B cell (primary cell): ENCODE data around the gene ZNF883. TPM values are rescaled to one million over a fixed set of nuclear protein-coding genes. Genes with fewer than 3 reads are reported as not detected.

Experiments used
- ATAC-seq: fragments of 200-7000 bp; cut with Tn5 transposase; one replicate; pipeline ENCODE4 v1.10.0; 2021; ENCODE audit warnings: low read depth, mild to moderate bottlenecking, moderate number of reproducible peaks, moderate library complexity
- CTCF ChIA-PET: fragments of 350-600 bp; sonication (Branson Sonifier 250); formaldehyde crosslinking; loops from one replicate; lab custom pipeline; 2021; ENCODE audit warnings: antibody characterized with exemption, inconsistent platforms; lab: Charles Lee
- POLR2A ChIA-PET: fragments of 350-600 bp; sonication (Branson Sonifier 250); formaldehyde crosslinking; loops from one replicate; lab custom pipeline; 2021; ENCODE audit warnings: antibody characterized with exemption; lab: Charles Lee
- DNase-seq: peaks from one replicate; pipeline ENCODE4 v3.0.0; 2013
- H2AFZ ChIP-seq: 2 replicates; pipeline ENCODE4 v1.6.1; 2012; ENCODE audit warnings: mild to moderate bottlenecking, low read depth, low read length; ENCODE audit not compliant: insufficient read depth, poor library complexity, severe bottlenecking
- H3K27ac ChIP-seq, 2 donors: 1 replicate in 1 of 2; 2 replicates in 1 of 2; pipeline ENCODE4 v1.5.1; 2012 to 2013; ENCODE audit warnings: low read length in 2 of 2, mild to moderate bottlenecking in 2 of 2, moderate library complexity in 1 of 2
- H3K27me3 ChIP-seq, 4 experiments: fragments of 200-600 bp in 1 of 4; sonication (generic) in 1 of 4; replicated peaks in 1 of 4; 1 replicate in 2 of 4; 2 replicates in 2 of 4; pipeline versions ENCODE4 v1.6.1 to v1.7.0; 2013 to 2016; ENCODE audit warnings: low read length in 3 of 4, mild to moderate bottlenecking in 2 of 4, mixed read lengths in 1 of 4, moderate library complexity in 1 of 4; ENCODE audit not compliant: insufficient read depth in 4 of 4, control insufficient read depth in 3 of 4; ENCODE audit errors: control extremely low read depth in 1 of 4
- H3K36me3 ChIP-seq, 2 experiments: replicated peaks in 1 of 2; 1 replicate in 1 of 2; 2 replicates in 1 of 2; pipeline versions ENCODE4 v1.6.1 to v1.7.1; 2013; ENCODE audit warnings: low read length in 1 of 2; ENCODE audit not compliant: insufficient read depth in 2 of 2, control insufficient read depth in 1 of 2; ENCODE audit errors: control extremely low read depth in 1 of 2, extremely low read depth in 1 of 2
- H3K4me1 ChIP-seq, 2 donors: fragments of 200-600 bp in 1 of 2; sonication (generic) in 1 of 2; 1 replicate in 1 of 2; 2 replicates in 1 of 2; pipeline versions ENCODE4 v1.5.1 to v1.6.1; 2013 to 2017; ENCODE audit warnings: low read length in 2 of 2; ENCODE audit not compliant: control insufficient read depth in 2 of 2, insufficient read depth in 2 of 2
- H3K4me2 ChIP-seq: replicated peaks from 2 replicates; pipeline ENCODE3; 2012; ENCODE audit warnings: mild to moderate bottlenecking, low read depth, low read length; ENCODE audit not compliant: poor library complexity, severe bottlenecking
- H3K4me3 ChIP-seq, 5 experiments: fragments of 200-600 bp in 1 of 5; sonication (generic) in 1 of 5; 1 replicate in 3 of 5; 2 replicates in 2 of 5; pipeline versions ENCODE4 v1.5.1 to v1.7.0; 2011 to 2016; ENCODE audit warnings: low read length in 4 of 5, mild to moderate bottlenecking in 4 of 5, low read depth in 2 of 5, control low read depth in 1 of 5, moderate library complexity in 1 of 5; ENCODE audit not compliant: insufficient read depth in 1 of 5; ENCODE audit errors: control extremely low read depth in 1 of 5, extremely low read depth in 1 of 5
- H3K79me2 ChIP-seq: fragments of 200-600 bp; sonication (generic); one replicate; pipeline ENCODE4 v1.6.0; 2016; ENCODE audit warnings: low read length; ENCODE audit not compliant: control insufficient read depth, insufficient read depth
- H3K9ac ChIP-seq: fragments of 200-600 bp; sonication (generic); 2 replicates; pipeline ENCODE4 v1.6.1; 2017; ENCODE audit warnings: mild to moderate bottlenecking, low read length, moderate library complexity
- H3K9me3 ChIP-seq, 3 donors: one replicate each; pipeline versions ENCODE4 v1.6.1 to v1.7.1; 2013; ENCODE audit warnings: low read length in 2 of 3; ENCODE audit not compliant: control insufficient read depth in 2 of 3, insufficient read depth in 1 of 3; ENCODE audit errors: control extremely low read depth in 1 of 3
- H4K20me1 ChIP-seq: 2 replicates; pipeline ENCODE4 v1.6.0; 2012; ENCODE audit warnings: mild to moderate bottlenecking, low read length; ENCODE audit not compliant: insufficient read depth, control insufficient read depth, poor library complexity, severe bottlenecking
- H3K27ac Mint-ChIP-seq: one replicate; pipeline ENCODE4 v1.8.0; 2021; ENCODE audit warnings: mixed read lengths
- H3K27me3 Mint-ChIP-seq: one replicate; pipeline ENCODE4 v1.8.0; 2021; ENCODE audit warnings: mixed read lengths
- H3K4me1 Mint-ChIP-seq: one replicate; pipeline ENCODE4 v1.8.0; 2021; ENCODE audit warnings: mixed read lengths
- H3K4me3 Mint-ChIP-seq: one replicate; pipeline ENCODE4 v1.8.0; 2021; ENCODE audit warnings: mixed read lengths
- H3K9me3 Mint-ChIP-seq: one replicate; pipeline ENCODE4 v1.8.0; 2022; ENCODE audit warnings: mixed read lengths; ENCODE audit not compliant: insufficient read depth
- EZH2 ChIP-seq: IDR thresholded peaks from 2 replicates; pipeline ENCODE4 v1.6.1; 2012; ENCODE audit warnings: borderline replicate concordance, low read depth, mild to moderate bottlenecking, moderate library complexity, low read length; ENCODE audit not compliant: insufficient read depth, poor library complexity, severe bottlenecking
- WGBS: methylation state at CpG from one replicate; pipeline ENCODE4 v1.1.5; 2013; ENCODE audit warnings: missing lambda C conversion rate; ENCODE audit not compliant: insufficient coverage; 5-methylcytosine and 5-hydroxymethylcytosine counted together
- intact Hi-C: fragments of 100-400 bp; cut with micrococcal nuclease; formaldehyde crosslinking; loops from one replicate; pipeline ENCODE4 v1.10.0; 2022
- polyA plus RNA-seq: library from polyadenylated mRNA; depleted of rRNA; stranded (reverse); fragments of >200 nt; gene quantifications from 2 replicates; pipeline ENCODE4 v1.2.3, GENCODE V29; 2012
- total RNA-seq, 2 donors: library from RNA; stranded (reverse); fragments of 120-200 nt in 1 of 2; gene quantifications; 1 replicate in 1 of 2; 2 replicates in 1 of 2; pipeline versions ENCODE4 v1.2.3 to v1.2.4, GENCODE V29; 2013 to 2022
- TF ChIP-seq, protein P1 (sequence below): fragments of 200-600 bp; IDR thresholded peaks from one replicate; pipeline ENCODE4 v1.8.0; 2022; ENCODE audit warnings: antibody characterized with exemption, mild to moderate bottlenecking

Gene ZNF883
- total and polyA plus RNA-seq, 2 donors (not counting 1 experiment from before 2014, with no cell fraction given) = 0.54 TPM

DNA sequence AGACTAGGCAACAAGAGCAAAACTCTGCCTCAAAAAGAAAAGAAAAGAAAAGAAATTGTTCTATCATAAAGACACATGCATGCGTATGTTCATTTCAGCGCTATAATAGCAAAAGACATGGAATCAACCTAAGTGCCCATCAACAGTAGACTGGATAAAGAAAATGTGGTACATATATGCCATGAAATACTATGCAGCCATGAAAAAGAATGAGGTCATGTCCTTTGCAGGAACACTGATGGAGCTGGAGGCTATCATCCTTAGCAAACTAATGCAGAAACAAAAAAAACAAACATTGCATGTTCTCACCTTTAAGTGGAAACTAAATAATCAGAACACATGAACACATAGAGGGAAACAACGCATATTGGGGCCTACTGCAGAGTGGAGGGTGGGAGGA lies 6.3 kb upstream of the ZNF883 start:
- TF ChIP-seq EZH2 = no peak
- TF ChIP-seq, protein P1, sequence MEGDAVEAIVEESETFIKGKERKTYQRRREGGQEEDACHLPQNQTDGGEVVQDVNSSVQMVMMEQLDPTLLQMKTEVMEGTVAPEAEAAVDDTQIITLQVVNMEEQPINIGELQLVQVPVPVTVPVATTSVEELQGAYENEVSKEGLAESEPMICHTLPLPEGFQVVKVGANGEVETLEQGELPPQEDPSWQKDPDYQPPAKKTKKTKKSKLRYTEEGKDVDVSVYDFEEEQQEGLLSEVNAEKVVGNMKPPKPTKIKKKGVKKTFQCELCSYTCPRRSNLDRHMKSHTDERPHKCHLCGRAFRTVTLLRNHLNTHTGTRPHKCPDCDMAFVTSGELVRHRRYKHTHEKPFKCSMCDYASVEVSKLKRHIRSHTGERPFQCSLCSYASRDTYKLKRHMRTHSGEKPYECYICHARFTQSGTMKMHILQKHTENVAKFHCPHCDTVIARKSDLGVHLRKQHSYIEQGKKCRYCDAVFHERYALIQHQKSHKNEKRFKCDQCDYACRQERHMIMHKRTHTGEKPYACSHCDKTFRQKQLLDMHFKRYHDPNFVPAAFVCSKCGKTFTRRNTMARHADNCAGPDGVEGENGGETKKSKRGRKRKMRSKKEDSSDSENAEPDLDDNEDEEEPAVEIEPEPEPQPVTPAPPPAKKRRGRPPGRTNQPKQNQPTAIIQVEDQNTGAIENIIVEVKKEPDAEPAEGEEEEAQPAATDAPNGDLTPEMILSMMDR = no peak
- H3K9ac ChIP-seq = no peak overlapping the region
- DNase-seq (no peak), ATAC-seq (no peak)
- Mint-ChIP-seq H3K9me3 (peaks cover 22% of the 10 kb centered on the region), H3K27me3 (peaks cover 7% of the 10 kb centered on the region), H3K27ac (no peak overlapping the region), H3K4me1 (no peaks in the 10 kb centered on the region), H3K4me3 (no peak overlapping the region)
- intact Hi-C loops = no loop called here
- H3K27ac ChIP-seq = no peak overlapping the region
- H3K9me3 ChIP-seq = peaks cover 5 to 27% (median 22%) of the 10 kb centered on the region in 3 donors
- no peak overlapping the region for H3K4me2 ChIP-seq
- H3K36me3 ChIP-seq = no peaks in the 10 kb centered on the region
- H3K27me3 ChIP-seq = no peaks in the 10 kb centered on the region
- ChIA-PET POLR2A (no interaction called here), CTCF (no interaction called here)
- no peak overlapping the region for H2AFZ ChIP-seq
- no peaks in the 10 kb centered on the region for H4K20me1 ChIP-seq
- no peaks in the 10 kb centered on the region for H3K4me1 ChIP-seq
- no CpG with 5 or more reads among the region's 3 CpGs for WGBS
- no peaks in the 10 kb centered on the region for H3K79me2 ChIP-seq
- H3K4me3 ChIP-seq = no peak overlapping the region

DNA sequence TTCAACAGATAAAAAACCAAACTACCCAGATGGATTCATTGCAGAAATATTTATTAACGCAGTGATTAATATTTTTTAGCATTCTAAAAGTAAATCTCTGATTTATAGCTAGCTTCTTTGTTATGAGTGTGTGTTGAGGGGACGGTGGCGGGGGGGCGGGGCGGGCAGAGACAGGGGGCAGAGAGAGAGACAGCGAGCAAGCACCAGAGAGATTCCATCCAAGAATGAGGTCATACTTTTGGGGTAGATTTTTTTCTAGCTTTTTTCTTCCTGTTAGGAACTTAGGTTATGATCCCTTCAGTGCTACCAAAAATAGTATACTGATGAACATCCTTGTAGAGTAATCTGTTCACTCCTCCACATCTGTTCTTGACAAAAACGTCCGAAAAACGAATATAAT lies 500 bp upstream of the ZNF883 start:
- intact Hi-C loops = no loop called here
- Histone ChIP-seq H3K27ac (no peak overlapping the region), H3K4me2 (peak overlapping the region; percentile 49), H3K79me2 (no peaks in the 10 kb centered on the region), H3K4me3 (peak overlapping the region in 3 of 5 experiments; percentile 27 to 40 (median 33)), H3K36me3 (no peaks in the 10 kb centered on the region), H2AFZ (peak overlapping the region; percentile 47), H3K4me1 (no peaks in the 10 kb centered on the region), H3K27me3 (no peaks in the 10 kb centered on the region), H3K9me3 (peaks cover 6 to 15% (median 7%) of the 10 kb centered on the region in 3 donors), H3K9ac (no peak overlapping the region), H4K20me1 (no peaks in the 10 kb centered on the region)
- Mint-ChIP-seq H3K9me3 (peaks cover 10% of the 10 kb centered on the region), H3K27ac (no peak overlapping the region), H3K4me3 (no peak overlapping the region), H3K27me3 (peaks cover 26% of the 10 kb centered on the region), H3K4me1 (no peaks in the 10 kb centered on the region)
- no CpG with 5 or more reads among the region's 9 CpGs for WGBS
- ATAC-seq (no peak), DNase-seq (no peak)
- TF ChIP-seq, protein P1 = no peak
- no peak for TF ChIP-seq EZH2
- CTCF ChIA-PET = no interaction called here
- POLR2A ChIA-PET = no interaction called here
